ENCODE measurements around the gene GABBR2. TPM values are rescaled to one million over a fixed set of nuclear protein-coding genes. Genes with fewer than 3 reads are reported as not detected.

Gene GABBR2
- 0.68 and 1.7 TPM in 2 replicates for total RNA-seq

DNA sequence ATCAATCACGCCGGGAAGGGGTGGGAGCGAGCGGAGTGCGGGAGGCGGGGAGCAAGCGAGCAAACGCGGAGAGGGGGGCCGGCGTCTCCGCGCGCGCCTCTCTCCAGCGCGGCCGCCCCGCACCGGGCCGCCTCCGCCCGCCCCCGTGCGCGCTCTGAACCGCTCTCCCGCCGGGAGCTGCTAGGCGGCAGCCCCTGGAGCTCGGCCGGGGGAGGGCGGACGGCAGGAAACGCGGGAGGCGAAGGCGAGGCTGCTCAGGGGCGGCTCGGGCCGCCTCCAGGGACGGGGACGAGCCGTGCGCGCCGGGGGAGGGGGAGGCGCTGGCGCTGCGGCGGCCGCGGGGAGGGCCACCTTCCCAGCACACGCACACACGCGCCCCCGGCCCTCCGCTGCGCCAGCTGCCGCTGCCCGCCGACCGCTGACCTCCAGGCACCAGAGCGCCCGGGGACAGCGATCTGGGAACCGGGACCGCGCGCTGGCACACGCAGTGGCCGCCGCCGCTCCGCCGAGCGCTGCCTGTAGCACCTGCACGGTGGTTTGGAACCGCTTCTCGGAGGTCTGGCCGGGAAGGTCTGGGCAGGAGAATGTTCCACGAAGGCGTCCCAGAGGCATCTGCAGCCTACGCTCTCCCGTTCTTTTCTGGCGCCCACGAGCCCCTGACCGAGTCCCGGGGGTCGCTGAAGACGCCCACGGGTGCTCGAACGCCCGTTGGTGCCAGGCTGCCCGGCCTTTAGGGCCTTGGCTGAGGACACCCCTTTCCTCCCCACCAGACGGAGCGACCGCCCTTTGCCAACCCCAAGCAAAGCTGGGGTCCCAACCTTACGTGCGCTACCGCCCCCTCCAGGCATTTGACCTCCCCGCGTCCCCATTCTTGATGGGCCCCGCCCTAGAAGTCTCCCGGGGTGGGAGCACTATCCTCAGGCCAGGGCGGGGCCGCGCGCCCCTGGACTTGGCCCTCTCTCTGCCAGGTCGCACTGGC is at the start of gene GABBR2:
TSS of gene GABBR2 (minus strand) at position 3 of the 979 bp plus-strand sequence. CDS start 198 bp downstream, outside the sequence.
- DNase-seq: peak; percentile 25

DNA sequence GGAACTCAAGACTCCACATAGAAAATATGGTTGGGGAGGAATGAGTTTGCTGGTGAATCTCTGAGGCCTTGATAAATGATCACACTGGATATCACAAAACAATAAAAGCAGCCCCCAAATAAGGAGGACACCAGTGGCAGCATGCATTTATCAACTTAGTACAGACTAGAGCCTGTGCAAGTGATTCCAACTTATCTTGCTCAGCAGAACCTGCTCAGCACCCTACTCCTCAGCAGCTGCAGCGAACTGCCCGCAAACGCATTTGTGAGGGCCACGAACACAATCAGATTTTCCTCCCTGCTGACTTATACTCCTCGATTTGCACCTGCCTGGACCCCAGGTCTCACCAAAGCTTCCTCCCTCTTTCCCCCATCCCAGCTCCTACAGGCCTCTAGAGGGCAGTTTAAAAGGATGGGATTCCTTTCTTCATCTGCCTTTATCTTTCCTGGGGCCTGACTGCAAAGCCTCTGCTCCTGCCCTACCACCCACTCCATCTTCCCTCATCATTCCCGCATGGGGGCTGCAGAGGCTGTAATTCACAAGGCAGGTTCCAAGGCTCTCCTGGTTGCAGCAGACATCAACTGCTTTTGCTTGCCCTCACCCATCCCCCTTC is 46.4 kb upstream of the GABBR2 start:
- DNase-seq: no peak

- DNase-seq: no peak
Observed at GRCh38 chr9:98751210-98751609, 42.5 kb upstream of the GABBR2 start.

DNA sequence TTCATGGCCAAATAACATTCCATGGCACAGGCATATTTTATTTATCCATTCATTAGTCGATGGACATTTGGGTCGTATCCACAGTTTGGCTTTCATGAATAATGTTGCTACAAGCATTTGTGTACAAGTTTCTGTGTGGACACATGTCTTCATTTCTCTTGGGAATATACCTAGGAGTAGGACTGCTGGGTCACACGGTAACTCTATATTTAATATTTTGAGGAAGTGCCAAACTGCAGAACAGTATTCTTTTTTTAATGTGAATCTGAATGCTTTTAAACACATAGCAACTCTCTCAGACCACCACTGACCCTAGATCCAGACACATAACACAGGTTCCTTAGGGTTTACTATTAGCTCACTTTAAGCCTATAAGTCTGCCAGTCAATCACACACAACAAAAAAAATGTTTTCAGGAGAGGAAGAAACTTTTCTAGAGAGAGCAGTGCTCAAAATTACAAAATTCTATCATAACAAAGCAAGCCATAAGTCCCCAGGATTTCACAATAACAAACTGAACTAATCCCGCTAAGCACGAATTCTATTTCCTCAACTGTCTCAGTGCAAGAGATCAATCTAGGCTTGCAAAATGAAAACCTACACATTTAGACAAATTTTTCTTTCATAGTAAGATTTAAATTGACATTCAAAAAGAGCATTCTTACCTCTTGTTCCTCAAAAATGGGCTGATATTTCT is 41.8 kb upstream of the GABBR2 start:
- DNase-seq: no peak

GRCh38 chr9:98747476-98747875 is 38.7 kb upstream of the GABBR2 start:
- no peak for DNase-seq

DNA sequence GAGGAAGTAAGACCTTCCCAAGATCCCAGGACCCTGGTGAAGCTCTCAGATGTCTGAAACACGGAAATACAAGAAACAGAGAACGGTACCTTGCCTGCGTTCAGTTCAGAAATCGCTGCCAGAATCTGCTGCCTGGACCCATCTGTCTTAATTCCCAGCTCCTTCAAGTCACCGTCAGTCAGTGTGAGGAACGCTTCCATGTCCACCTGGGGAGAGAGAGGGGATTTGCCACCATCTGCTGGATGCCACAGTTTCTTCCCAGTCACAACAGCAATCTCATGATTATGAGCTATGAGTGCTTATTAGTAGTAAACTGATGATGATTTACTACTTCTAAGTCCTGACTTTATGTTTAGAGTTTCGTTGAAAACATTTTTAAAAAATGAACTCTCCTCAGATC is 36.7 kb upstream of the GABBR2 start:
- DNase-seq: no peak

- DNase-seq: no peak
Observed at GRCh38 chr9:98743818-98744611, 35.3 kb upstream of the GABBR2 start.

GRCh38 chr9:98743329-98743728 is 34.6 kb upstream of the GABBR2 start:
- DNase-seq: no peak

DNA sequence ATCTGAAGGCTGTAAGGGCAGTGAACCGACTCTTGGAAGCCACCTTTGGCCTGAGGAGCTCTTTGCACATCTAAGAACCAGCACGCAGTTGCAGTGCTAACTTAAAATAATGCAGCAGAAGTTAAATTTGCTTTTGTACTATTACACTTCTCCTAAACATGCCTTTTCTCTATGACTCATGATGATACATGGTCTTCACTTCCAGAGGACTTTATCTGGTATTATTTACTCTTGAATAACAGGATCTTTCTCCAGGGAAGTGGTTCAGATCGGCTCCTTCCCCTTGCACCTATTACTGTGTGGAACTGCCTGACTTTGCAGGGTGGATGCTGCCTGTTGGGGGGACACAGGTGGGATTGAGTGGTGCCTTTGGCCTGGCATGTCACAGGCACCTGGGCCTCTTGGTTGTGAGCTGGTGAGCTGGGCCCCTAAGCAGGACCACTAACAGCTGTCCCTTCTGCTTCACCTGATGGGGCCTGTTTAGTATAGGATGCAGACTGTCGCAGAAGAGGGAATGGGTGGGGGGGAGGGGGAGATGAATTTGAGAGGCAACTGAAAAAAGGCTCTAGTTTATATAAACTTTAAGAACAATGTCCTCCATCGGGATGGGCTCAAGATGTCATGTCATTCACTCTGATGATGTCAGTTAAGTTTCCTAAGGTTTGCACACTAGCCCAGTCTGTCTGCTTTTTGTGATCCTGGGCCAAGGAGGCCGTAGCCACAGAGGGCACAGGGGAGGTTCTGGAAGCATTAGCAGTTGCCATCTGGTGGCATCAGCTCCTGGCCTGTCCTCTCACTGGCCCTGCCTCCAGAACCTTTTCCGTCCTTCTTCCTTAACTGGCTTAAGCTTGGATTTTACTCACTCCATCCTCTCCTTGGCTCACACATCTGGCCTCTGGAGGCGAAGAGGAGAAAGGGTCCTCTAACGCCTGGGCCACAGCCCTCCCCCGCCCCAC is 33.9 kb upstream of the GABBR2 start:
- DNase-seq: peak; percentile 3

DNA sequence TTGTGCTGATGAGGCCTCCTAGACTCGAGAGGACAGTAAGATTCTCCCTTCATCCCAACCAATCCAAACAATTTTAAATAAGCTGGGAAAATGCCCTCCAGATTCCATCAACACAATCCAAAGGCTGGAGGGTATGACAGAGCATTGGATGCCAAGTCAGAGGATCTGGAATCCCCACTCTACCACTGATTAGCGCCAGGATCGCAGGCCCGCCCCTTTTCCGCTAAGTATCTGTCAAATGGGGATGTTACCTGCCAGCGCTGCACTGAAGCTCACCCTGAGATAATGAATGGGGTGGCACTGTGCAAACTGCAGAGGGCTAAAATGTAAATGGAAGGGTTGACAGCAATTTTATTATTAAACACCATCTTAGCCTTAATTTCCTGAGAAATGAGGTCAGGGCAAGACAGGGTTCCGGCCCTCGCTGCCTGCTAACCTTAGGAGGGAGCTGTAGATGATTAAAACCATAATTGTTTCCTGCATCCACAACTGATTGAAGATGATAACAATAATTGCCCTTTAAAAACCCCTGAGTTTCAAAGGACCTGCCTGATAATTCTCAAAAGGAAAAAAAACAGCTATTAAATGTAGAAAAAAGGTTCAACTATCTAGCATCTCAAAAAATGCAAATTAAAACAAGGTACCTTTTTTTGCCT is 31.6 kb upstream of the GABBR2 start:
- DNase-seq: peak; percentile 63

DNA sequence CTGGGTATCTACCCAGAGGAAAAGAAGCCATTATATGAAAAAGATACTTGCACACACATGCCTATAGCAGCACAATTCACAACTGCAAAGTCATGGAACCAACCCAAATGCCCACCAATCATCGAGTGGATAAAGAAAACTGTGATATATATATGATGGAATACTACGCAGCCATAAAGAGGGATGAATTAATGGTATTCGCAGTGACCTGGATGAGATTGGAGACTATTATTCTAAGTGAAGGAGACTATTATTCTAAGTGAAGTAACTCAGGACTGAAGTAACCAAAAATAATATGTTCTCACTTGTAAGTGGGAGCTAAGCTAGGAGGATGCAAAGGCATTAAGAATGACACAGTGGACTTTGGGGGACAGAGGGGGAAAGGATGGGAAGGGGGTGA is 30.0 kb upstream of the GABBR2 start:
- DNase-seq: no peak

GRCh38 chr9:98736226-98736625 is 27.5 kb upstream of the GABBR2 start:
- DNase-seq: no peak

DNA sequence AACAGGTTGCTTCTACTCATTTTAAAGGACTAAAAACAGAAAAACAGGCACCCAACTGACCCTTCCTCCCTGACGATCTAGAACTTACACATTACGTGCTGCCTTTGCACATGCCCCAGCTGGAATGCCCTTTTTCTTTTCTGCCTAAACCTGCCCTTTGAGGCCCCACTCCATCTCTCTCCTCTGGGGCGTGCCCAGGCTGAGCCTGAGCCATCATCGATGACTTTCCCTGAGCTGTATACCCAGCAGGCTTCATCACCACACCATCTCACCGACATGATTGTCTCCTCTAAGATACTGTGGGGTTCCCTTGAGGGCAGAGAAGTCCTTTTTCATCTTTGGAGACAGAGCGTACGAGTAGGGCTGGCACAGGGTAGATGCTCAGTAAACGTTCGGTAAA is 24.1 kb upstream of the GABBR2 start:
- DNase-seq: no peak

GRCh38 chr9:98732091-98732490 is 23.4 kb upstream of the GABBR2 start:
- no peak for DNase-seq

DNA sequence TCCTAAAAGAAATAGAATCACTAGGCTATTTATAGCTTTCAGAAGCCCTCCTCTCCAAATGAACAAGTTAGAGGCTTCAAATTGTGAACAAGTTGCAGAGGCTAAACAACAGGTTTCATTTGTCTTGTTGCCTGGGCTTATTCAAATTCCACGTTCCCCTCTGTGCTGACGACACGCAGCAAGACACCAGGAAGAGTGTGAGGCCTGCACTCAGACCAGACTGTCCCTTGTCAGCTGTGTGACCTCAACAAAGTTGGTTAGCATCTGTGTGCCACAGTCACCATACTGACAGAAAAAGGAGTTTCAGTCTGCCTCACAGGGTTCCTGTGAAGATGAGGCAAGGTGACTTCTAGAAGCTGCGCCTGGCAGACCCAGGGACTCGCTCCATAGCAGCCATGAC is 22.1 kb upstream of the GABBR2 start:
- DNase-seq: no peak

- no peak for DNase-seq
Observed at GRCh38 chr9:98728500-98728899, 19.8 kb upstream of the GABBR2 start.

GRCh38 chr9:98727428-98727827 is 18.7 kb upstream of the GABBR2 start:
- DNase-seq: no peak

- peak; percentile 50 for DNase-seq
Observed at GRCh38 chr9:98726735-98727134, 18.0 kb upstream of the GABBR2 start.

GRCh38 chr9:98724810-98725530 is 16.2 kb upstream of the GABBR2 start:
- no peak for DNase-seq

GRCh38 chr9:98721643-98722042 is 12.9 kb upstream of the GABBR2 start:
- no peak for DNase-seq
